HG02938 (cell line): ENCODE results near the gene CTU1.
A peak's percentile ranks its signal among the peaks of the same experiment; 100 is the strongest.
"Not testable (repeated sequence)": the region's sequence is repeated elsewhere in the genome, so short reads cannot be mapped to it uniquely, and the experiment has no call there.

Source experiments
- ATAC-seq: cut with Tn5 transposase; IDR thresholded peaks from one replicate; pipeline ENCODE4 v1.9.1; 2021; ENCODE audit warnings: mild to moderate bottlenecking, moderate library complexity; ENCODE audit not compliant: unreplicated experiment

The CTU1 gene

DNA sequence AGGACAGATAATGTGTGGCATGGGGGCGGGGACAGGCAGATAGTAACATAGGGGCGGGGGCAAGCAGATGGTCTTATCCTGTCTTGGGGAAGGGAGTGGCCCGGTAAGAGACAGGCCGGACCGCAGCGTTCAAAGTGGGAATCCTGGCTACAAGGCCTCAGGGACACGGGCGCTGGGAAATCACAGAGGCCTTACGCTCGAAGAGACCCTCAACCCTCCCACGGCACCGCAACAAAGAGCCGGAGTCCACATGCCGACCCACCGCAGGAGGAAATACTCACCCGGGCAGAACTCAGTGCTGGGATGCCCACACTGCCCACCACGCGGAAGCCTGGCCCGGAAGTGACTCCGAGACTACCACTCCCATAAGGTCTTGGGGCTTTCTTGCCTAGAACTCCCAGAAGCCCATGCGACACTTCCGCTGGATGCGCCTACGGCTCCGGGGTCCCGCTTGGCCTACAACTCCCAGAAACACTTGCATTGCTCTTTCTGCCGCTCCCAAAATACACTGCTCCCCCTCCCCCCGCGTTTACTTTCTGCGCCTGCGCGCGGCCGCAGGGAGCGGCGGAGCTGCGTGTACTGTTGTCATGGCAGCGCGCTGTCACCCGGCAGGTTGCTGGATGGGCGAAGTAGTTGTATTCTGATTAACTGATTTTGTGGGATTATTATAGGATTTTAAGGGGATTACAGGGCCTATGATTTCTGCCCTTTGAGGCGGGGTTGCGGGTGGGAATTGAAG is at the start of gene CTU1:
Gene CTU1 (minus strand): TSS at position 344 of the 739 bp plus-strand sequence. CDS start 3,840 bp downstream, outside the sequence.
- peak; percentile 94 for ATAC-seq

DNA sequence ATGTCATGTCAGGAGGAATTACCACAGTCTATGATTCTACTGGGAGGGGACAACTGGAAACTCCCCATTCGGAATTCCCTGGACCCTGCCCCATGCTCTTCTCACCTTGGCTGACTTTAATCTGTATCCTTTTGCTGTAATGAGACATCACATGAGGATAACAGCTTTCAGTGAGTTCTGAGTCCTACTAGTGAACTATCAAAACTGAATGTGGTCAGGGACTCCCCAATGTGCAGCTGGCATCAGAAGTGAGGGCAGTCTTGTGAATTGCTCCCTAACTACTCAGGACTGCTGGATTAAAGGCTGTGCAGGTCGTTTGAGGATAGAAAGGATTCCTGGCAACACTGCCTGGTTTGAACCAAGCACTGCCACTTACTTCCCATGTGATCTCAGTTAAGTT is 49.1 kb upstream of the CTU1 start:
- no peak for ATAC-seq

DNA sequence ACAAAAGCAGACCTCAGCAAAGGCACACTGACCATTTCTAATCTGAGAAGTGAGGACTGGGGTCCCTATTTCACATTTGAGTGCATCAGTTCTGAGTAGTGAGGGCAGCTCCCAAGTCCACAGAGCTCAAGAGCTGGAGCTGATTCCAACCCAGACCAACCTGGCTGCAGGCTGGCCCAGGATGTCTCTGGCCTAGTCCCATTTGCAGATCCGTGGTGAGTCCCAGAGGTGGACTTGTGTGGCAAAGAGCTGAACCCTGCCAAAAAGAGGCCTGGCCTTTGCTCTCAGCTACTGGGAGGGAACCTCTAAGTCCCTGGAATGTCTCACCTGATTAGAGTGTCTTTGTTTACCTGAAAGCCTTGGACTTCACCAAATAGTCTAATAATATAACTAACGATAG is 48.5 kb upstream of the CTU1 start:
- ATAC-seq: no peak

DNA sequence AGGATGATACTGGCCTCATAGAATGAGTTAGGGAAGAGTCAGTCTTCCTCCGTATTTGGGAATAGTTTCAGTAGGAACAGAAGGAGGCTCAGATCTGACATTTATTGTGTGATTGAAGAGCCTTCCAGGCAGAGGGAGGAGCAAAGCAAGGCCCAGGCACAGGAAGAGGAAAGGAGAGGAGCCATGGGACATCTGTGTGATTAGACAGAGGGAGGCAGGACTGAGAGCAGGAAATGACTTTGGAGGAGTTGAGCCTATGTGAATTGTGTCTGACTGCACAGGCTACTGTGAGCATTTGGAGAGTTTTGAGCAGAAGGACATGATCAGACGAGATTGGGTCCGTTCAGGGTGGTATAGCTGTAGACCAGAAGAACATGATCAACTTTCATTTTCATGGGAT is 42.4 kb upstream of the CTU1 start:
- no peak for ATAC-seq

DNA sequence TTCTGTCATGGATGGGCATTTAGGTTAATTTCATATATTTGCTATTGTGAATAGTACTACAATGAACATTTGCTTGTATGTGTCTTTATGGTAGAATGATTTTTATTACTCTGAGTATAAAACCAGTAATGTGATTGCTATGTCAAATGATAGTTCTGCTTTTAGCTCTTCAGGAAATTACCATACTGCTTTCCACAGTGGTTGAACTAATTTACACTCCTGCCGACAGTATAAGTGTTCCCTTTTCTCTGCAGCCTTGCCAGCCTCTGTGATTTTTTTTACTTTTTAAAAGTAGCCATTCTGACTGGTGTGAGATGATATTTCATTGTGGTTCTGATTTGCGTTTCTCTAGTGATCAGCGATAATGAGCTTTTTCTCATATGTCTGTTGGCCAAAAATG is 40.4 kb upstream of the CTU1 start:
- no peak for ATAC-seq

DNA sequence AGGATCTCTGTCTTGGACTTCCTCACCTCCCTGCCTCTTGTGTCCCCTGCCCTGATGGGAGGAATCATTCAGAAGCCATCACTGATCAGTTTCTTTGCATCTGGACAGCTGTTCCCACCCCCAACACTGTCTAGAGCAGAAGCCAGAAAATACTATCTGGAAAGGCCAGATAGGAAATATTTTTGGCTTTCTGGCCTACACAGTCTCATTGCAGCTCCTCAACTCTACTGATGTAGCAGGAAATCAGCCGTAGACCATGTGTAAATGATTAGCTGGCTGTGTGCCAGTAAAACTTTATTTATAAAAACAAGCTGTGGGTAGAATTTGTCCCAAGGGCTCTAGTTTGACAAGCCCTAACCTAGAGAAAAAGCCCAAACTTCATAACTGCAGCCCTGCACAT is 39.5 kb upstream of the CTU1 start:
- no peak for ATAC-seq

DNA sequence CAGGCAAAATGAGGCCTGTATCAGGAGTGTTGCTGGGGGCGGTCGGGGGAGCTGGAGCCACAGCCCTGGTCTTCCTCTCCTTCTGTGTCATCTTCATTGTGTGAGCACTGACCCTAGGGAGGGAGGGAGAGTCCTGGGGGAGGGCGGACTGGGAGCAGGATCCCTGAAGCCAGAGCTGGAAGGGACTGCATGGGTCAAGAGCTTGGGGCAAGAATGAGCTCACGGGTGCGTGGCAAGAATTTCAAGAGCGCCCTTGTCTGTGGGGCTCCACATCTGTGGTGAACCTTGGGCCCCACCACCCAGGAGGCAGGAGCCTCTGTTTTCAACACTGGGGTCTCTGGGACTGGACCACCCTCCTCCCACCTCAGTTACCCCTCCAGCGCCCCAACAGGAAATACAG is 38.5 kb upstream of the CTU1 start:
- ATAC-seq: no peak

DNA sequence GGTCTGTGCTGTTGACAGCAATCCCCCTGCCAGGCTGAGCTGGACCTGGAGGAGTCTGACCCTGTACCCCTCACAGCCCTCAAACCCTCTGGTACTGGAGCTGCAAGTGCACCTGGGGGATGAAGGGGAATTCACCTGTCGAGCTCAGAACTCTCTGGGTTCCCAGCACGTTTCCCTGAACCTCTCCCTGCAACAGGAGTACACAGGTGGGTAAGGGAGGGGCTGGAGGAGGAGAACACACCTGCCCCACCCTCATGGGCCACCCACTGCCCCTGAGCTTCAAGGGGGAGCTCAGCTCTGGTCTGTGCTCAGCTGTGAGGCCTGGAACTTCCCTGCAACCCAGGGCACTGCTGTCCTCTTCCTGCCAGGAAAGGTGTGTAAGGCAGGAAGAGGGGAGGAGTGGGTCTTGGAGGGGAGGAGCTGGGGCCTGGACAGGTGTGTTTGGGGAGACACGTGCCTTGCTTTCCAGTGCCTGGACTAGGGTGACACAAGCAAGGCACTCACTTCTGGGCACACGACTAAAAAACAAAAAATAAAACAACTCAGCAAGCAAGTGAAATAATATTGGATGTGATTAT is 37.8 kb upstream of the CTU1 start:
- no peak for ATAC-seq

DNA sequence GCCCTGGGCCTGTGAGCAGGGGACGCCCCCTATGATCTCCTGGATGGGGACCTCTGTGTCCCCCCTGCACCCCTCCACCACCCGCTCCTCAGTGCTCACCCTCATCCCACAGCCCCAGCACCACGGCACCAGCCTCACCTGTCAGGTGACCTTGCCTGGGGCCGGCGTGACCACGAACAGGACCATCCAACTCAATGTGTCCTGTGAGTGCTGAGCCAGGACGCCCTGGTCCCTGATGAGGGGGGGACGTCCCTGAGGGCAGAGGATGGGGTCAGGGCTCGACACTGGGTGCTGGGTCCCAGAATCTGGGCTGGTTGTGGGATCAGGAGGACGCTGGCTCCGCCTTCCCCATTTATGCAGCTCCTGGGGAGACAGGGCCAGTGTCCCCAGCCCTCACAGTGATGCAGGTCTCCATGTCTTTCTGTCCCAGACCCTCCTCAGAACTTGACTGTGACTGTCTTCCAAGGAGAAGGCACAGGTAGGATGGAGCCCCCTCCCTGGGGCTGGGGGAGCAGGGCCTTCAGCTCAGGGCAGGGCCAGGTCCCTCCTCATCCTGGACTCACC is 36.4 kb upstream of the CTU1 start:
- no peak for ATAC-seq

DNA sequence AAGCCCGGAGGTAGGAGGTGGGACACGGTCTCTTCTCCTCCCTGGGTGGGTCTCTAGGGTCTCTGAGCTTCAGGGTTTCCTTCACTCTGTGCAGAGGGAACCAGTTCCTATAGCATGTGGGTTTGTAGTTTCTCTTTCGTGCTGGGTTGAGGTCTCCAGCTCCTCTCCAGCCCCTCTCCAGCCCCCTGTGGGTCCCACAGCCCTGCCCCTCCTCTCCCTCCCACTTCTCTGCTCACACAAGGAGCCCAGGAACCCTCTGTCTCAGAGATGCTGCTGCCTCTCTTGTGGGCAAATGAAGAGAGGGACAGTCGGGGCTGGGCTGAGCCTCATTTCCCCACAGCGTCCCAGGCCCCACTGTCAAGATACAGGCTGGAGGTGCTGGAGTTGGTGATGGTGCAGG is 35.3 kb upstream of the CTU1 start:
- no peak for ATAC-seq

DNA sequence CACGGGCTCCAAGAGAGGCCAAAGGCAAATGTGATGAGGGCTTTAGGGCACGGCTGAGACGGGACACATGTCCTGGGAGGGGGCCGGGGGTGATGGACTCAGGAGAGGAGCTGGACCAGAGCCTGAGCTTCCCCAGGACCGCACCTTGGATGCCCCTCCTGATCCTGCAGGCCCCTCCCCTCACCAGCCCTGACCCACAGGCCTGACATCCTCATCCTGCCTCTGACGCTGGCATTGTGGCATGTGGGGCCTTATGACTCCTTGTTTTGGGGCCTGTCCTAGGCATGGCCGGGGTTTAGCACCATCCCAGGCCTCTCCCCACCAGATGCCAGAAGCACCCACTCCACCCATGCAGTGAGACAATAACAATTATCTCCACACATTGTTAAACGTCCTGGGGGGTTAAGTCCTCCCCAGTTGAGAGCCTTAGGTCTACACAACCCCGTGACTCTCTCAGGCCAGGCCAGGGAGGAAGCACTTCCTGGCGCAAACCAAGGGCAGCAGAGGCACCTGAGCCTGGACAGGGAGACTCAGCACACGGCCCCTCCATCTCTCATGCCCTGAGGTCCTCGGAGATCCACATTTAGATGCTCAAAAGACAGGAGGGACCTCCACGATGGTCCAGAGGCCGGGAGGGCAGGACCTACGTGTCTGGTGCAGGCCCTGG is 34.7 kb upstream of the CTU1 start:
- ATAC-seq: not testable (repeated sequence)

DNA sequence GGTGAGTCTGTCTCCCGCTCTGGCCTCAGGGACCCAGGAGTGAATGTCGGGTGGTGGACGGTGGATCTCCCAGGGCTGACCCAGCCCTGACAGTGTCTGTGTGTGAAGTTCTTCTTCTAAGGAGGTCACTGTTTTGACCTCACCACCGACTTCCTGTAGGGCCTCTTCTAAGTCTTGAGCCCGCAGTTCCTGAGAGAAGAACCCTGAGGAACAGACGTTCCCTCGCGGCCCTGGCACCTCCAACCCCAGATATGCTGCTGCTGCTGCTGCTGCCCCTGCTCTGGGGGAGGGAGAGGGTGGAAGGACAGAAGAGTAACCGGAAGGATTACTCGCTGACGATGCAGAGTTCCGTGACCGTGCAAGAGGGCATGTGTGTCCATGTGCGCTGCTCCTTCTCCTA is 33.9 kb upstream of the CTU1 start, which contains the start of gene SIGLEC7:
Gene SIGLEC7 (plus strand): TSS at position 183 of the 400 bp plus-strand sequence. CDS start 69 bp downstream, at position 252.
- no peak for ATAC-seq

DNA sequence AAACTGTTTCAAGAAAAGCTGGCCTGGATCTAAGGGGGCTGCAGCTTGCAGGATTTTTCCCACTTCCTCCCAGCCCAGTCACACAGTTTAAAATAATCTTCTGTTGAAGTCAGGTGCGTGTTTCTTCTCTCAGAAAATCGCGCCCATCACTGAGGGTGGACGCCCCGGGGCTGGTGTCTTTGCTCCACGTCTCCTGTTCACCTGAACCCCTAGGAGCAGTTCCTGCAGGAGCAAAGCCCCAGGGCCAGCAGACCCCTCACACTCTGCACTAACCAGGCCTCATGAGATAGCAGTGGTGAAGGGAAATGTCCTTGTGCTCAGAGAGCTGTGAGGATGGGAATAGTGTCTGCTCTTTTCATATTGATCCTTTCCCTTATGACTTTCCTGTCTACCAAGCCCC is 33.0 kb upstream of the CTU1 start:
- no peak for ATAC-seq

DNA sequence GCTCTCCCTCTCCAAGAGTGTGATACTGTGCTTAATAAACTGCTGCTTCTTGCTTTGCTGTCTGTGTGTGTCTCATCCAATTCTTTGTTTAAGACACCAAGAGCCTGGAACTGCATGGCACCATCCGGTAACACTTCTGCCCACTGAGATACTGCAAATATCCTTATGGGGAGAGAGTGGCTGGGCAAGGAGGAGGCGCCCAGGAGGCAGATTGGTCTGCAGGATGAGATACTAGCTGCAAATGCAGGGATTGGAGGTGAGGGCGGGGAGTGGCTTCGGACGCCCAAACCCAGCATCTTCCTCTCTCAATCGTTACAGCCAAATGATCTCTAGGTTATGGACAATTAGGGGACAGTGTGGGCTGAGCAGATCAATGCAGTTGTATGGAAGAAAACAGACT is 32.2 kb upstream of the CTU1 start:
- no peak for ATAC-seq

DNA sequence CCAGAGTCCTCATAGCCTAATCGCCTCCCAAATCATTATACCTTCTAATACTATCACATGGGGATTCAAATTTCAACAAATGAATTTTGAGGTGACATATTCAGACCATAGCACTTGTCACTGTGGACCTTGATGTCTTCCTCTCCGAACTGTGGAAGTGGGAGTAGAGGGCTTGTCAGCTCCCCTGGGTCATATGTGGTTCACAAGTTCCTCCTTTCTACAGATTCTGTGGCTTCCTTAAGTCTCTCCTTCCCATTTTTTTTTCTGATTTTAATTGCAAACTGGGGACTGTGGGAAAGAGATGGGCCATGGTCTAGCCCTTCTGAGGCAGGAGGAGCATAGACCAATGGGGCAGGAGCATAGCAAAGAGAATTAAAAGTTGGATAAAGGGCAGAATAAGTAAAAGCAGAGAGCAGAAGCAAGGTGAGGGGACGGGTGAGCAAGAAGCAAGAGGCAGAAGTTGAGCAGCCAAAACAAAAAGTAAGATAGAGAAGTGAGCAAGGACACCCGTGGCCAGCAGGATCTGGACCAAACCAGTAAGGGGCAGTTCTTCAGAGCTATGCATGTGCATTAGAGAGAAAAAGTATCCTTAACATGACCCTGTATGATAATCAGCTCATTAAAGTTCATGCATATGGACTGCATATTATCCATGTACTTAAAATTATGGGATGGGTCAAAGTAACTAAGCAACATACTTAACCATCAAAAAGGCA is 31.2 kb upstream of the CTU1 start:
- ATAC-seq: no peak

DNA sequence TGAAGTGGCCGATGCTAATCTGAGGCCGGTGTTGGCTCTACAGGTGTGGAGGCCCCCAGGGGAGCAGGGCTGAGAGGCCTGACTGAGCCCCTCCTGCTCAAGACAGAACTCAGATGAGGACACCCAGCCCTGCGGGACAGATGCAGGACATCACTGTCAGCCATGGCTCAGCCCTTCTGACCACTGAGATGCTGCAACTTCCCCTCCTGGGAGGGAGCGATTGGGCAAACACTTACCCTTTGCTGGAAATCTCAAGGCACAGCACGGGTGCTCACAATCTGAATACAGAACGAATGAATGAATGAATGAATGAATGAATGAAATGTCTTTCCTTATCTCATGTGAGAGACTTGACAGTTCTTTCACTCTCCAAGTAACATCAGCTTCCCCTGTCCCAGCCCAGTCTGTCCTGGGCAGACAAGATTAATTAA is 30.4 kb upstream of the CTU1 start:
- no peak for ATAC-seq

DNA sequence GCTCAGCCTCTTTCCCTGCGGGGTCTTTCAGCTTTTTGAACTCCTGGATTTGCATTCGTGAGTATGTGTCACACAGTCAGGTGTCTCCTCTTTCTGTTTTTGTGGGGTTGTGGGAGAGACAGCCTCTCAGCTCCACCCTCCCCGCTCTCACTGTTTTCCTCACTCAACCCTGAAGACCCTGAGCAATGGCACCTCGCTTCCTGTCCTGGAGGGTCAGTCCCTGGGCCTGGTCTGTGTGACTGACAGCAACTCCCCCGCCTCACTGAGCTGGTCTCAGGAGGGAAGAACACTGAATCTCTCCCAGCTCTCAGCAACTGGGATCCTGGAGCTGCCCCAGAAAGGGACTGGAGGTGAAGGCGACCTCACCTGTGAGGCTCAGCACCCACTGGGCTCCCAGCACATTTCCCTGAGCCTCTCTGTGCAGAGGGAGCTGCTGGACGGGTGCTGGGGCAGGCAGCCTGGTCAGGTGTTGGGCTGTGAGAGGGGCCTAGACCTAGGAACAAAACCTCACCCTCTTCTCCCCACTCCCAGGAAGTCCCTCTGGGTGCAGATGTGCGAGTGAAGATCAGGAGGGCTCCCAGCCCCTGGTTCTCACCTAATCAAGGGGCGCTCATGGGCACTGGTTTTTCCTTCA is 29.7 kb upstream of the CTU1 start:
- ATAC-seq: no peak

DNA sequence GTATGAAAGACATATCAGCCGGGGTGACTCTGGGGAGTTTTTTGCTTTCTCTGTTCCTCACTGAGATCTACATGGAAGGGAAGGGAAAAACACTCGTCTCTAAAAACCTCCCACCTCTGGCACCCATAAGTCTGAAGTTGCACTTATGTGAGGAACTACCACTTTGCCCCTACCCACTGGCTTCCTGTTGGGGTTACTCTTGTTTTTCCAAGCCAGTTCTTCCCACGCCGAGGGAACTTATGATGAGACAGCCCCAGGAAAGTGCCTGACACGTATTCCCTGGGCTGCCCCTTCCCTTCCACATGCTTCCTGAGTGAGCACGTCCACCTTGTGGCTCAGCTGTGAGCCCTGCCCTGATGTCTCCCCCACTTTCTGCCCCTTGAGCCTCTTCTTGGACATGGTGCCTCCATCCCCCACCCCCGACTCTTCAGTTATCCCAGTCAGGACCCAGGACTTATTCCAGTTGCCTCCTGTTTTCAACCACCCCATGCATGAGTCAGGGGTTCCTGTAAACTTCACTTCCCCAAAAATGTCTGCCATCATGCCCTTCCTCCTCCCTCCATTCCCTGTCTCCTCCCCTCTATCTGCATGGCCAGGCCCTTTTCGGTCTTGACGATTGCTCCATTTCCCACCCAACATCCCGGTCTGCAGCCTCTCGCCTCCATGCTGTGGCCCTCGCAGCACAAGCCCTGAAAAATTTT is 28.8 kb upstream of the CTU1 start:
- no peak for ATAC-seq

DNA sequence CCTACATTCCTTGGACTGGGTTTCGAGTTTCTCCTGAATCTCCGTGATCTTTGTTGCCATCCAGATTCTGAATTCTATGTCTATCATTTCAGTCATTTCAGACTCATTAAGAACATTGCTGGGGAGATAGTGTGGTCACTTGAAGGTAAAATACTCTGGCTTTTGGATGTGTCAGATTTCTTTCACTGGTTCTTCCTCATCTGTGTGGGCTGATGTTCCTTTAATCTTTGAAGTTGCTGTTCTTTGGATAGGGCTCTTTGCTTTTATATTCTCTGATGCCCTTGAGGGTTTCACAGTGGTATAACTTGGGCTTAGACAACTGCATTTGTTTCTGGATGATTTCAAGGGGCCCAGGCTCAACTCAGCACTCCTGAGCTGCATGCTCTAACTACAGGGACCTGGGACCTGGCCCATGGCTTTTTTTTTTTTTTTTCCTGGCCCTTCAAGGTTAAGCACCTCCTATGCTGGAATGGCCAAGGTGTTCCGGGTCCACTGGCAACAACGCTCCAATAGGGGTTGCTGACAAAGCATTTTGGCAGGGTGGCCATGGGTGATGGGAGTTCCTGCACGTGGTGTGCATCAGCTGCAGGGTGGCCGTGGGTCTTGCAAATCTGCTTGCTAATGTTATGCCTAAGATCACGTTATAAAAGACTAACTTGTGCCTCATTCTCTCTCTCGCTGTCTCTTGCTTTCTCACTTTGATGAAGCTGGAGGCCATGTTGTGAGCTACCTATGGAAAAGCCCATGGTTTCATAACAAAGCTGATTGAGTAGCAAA is 28.0 kb upstream of the CTU1 start:
- ATAC-seq: no peak
